CD4-positive, alpha-beta T cell treated with Interleukin-12 subunit alpha and Interleukin-12 subunit beta, for 1 hour (primary cell): ENCODE results near the gene RPL41.
A peak's percentile ranks its signal among the peaks of the same experiment; 100 is the strongest.
"Not testable (repeated sequence)": the region's sequence is repeated elsewhere in the genome, so short reads cannot be mapped to it uniquely, and the experiment has no call there.

ENCODE experiments used
- DNase-seq: peaks from one replicate; pipeline ENCODE4 v3.0.0-alpha.2; 2020

The RPL41 gene

GRCh38 chr12:56116267-56117081 lies at the start of gene RPL41:
RPL41 (plus strand) TSS chr12:56116633.
- peak; percentile 95 for DNase-seq

- DNase-seq: no peak
Measured at GRCh38 chr12:56071648-56072047, 44.8 kb upstream of the RPL41 start.

- DNase-seq: no peak
Measured at GRCh38 chr12:56074396-56074795, 42.0 kb upstream of the RPL41 start.

- not testable (repeated sequence) for DNase-seq
Measured at GRCh38 chr12:56077966-56078365, 38.5 kb upstream of the RPL41 start.

- DNase-seq: no peak
Measured at GRCh38 chr12:56078427-56078826, 38.0 kb upstream of the RPL41 start.

GRCh38 chr12:56078931-56079722 lies 37.3 kb upstream of the RPL41 start:
- peak; percentile 53 for DNase-seq

- DNase-seq: peak; percentile 69
Measured at GRCh38 chr12:56079723-56080555, 36.5 kb upstream of the RPL41 start, which contains the start of gene ERBB3. ERBB3 (plus strand) TSS chr12:56080165; CDS start chr12:56080301, 136 bp downstream.

- no peak for DNase-seq
Measured at GRCh38 chr12:56080556-56081138, 35.8 kb upstream of the RPL41 start.

GRCh38 chr12:56081393-56082347 lies 34.8 kb upstream of the RPL41 start:
- no peak for DNase-seq

- DNase-seq: no peak
Measured at GRCh38 chr12:56082382-56082781, 34.1 kb upstream of the RPL41 start.

GRCh38 chr12:56082967-56083366 lies 33.5 kb upstream of the RPL41 start:
- DNase-seq: no peak

- DNase-seq: peak; percentile 33
Measured at GRCh38 chr12:56084958-56085543, 31.4 kb upstream of the RPL41 start.

GRCh38 chr12:56086096-56086495 lies 30.3 kb upstream of the RPL41 start:
- DNase-seq: no peak

- no peak for DNase-seq
Measured at GRCh38 chr12:56086608-56087007, 29.8 kb upstream of the RPL41 start.

GRCh38 chr12:56087220-56087619 lies 29.2 kb upstream of the RPL41 start:
- DNase-seq: no peak

GRCh38 chr12:56097738-56098137 lies 18.7 kb upstream of the RPL41 start:
- no peak for DNase-seq

GRCh38 chr12:56098592-56098991 lies 17.8 kb upstream of the RPL41 start:
- no peak for DNase-seq

GRCh38 chr12:56099787-56100186 lies 16.6 kb upstream of the RPL41 start:
- DNase-seq: no peak

- DNase-seq: no peak
Measured at GRCh38 chr12:56101045-56101444, 15.4 kb upstream of the RPL41 start.

- no peak for DNase-seq
Measured at GRCh38 chr12:56102683-56103065, 13.8 kb upstream of the RPL41 start.
